RWPE2 (cell line): Measurements from ENCODE around the gene USP17L13.
"Not testable (repeated sequence)": the region's sequence is repeated elsewhere in the genome, so short reads cannot be mapped to it uniquely, and the experiment has no call there.

Source experiments
- ATAC-seq: fragments of 200-7000 bp; cut with Tn5 transposase; 3 replicates; pipeline ENCODE4 v1.9.1; 2021; ENCODE audit warnings: low read depth
- DNase-seq: peaks from one replicate; pipeline ENCODE4 v3.0.0-alpha.2; 2020; ENCODE audit warnings: low spot score
- H3K27ac ChIP-seq: fragments of 450-650 bp; 2 replicates; pipeline ENCODE4 v1.5.1; 2017; ENCODE audit warnings: mild to moderate bottlenecking; ENCODE audit not compliant: poor library complexity, severe bottlenecking
- H3K27me3 ChIP-seq: fragments of 250-450 bp; sonication (Bioruptor Pico); 2 replicates; pipeline ENCODE4 v1.5.1; 2021; ENCODE audit warnings: mild to moderate bottlenecking, moderate library complexity; ENCODE audit not compliant: insufficient read depth, poor library complexity, severe bottlenecking
- H3K36me3 ChIP-seq: fragments of 250-450 bp; sonication (Bioruptor Pico); 2 replicates; pipeline ENCODE4 v1.5.1; 2020; ENCODE audit warnings: low read depth, mild to moderate bottlenecking, moderate library complexity
- H3K4me1 ChIP-seq: fragments of 250-450 bp; sonication (Bioruptor Pico); 2 replicates; pipeline ENCODE4 v1.5.1; 2021; ENCODE audit warnings: mild to moderate bottlenecking, moderate library complexity; ENCODE audit not compliant: insufficient read depth, poor library complexity, severe bottlenecking
- H3K4me3 ChIP-seq: fragments of 250-450 bp; sonication (Bioruptor Pico); 2 replicates; pipeline ENCODE4 v1.5.1; 2021; ENCODE audit warnings: mild to moderate bottlenecking, moderate library complexity; ENCODE audit not compliant: severe bottlenecking
- H3K9me3 ChIP-seq: fragments of 250-450 bp; sonication (Bioruptor Pico); 2 replicates; pipeline ENCODE4 v1.5.1; 2021; ENCODE audit warnings: mild to moderate bottlenecking, moderate library complexity; ENCODE audit not compliant: severe bottlenecking

Gene USP17L13

DNA sequence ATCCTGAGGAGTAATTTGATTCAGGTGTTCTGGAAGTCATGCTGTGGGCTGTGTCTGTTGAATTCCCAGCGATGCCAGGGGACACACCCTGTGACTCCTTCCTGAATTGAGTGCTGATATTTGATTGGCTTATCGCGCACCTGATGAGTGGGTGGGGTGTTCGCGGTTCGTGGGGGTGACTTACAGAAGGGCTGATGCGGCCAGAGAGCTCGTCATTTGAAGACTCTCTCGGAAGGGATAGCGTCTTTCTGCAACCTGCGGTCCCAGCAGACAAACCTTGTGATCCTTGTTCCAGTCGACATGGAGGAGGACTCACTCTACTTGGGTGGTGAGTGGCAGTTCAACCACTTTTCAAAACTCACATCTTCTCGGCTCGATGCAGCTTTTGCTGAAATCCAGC, at the start of gene USP17L13:
TSS of gene USP17L13 (plus strand) at position 301 of the 400 bp plus-strand sequence. CDS start at position 301, 0 bp downstream.
- DNase-seq, H3K9me3 ChIP-seq, H3K4me3 ChIP-seq, H3K27ac ChIP-seq, H3K27me3 ChIP-seq, ATAC-seq, H3K4me1 ChIP-seq, H3K36me3 ChIP-seq: not testable (repeated sequence)

GRCh38 chr4:9210357-9210756, 14.3 kb upstream of the USP17L13 start, which contains the start of gene USP17L10:
TSS of gene USP17L10 (plus strand) at chr4:9210657. CDS start at chr4:9210657, 0 bp downstream.
- H3K4me1 ChIP-seq, DNase-seq, H3K4me3 ChIP-seq, H3K9me3 ChIP-seq, H3K27ac ChIP-seq, ATAC-seq, H3K27me3 ChIP-seq, H3K36me3 ChIP-seq: not testable (repeated sequence)

GRCh38 chr4:9214701-9215100, 10.0 kb upstream of the USP17L13 start:
- not testable (repeated sequence) for H3K4me1 ChIP-seq, H3K9me3 ChIP-seq, H3K27ac ChIP-seq, ATAC-seq, H3K36me3 ChIP-seq, H3K27me3 ChIP-seq, H3K4me3 ChIP-seq
- peak; percentile 56 for DNase-seq

DNA sequence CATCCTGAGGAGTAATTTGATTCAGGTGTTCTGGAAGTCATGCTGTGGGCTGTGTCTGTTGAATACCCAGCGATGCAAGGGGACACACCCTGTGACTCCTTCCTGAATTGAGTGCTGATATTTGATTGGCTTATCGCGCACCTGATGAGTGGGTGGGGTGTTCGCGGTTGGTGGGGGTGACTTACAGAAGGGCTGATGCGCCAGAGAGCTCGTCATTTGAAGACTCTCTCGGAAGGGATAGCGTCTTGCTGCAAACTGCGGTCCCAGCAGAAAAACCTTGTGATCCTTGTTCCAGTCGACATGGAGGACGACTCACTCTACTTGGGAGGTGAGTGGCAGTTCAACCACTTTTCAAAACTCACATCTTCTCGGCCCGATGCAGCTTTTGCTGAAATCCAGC, 9.6 kb upstream of the USP17L13 start, which contains the start of gene USP17L11:
TSS of gene USP17L11 (plus strand) at position 301 of the 400 bp plus-strand sequence. CDS start at position 301, 0 bp downstream.
- H3K4me1 ChIP-seq, H3K27ac ChIP-seq, H3K4me3 ChIP-seq, H3K36me3 ChIP-seq, H3K27me3 ChIP-seq, H3K9me3 ChIP-seq, DNase-seq, ATAC-seq: not testable (repeated sequence)

DNA sequence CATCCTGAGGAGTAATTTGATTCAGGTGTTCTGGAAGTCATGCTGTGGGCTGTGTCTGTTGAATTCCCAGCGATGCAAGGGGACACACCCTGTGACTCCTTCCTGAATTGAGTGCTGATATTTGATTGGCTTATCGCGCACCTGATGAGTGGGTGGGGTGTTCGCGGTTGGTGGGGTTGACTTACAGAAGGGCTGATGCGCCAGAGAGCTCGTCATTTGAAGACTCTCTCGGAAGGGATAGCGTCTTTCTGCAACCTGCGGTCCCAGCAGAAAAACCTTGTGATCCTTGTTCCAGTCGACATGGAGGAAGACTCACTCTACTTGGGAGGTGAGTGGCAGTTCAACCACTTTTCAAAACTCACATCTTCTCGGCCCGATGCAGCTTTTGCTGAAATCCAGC, 4.8 kb upstream of the USP17L13 start, which contains the start of gene USP17L12:
TSS of gene USP17L12 (plus strand) at position 301 of the 400 bp plus-strand sequence. CDS start at position 301, 0 bp downstream.
- ATAC-seq, H3K4me3 ChIP-seq, H3K27ac ChIP-seq, H3K27me3 ChIP-seq, DNase-seq, H3K36me3 ChIP-seq, H3K4me1 ChIP-seq, H3K9me3 ChIP-seq: not testable (repeated sequence)

GRCh38 chr4:9230249-9230648, 5.6 kb downstream of the USP17L13 start:
- not testable (repeated sequence) for H3K9me3 ChIP-seq, ATAC-seq, H3K27me3 ChIP-seq, H3K4me1 ChIP-seq, H3K27ac ChIP-seq, H3K4me3 ChIP-seq, H3K36me3 ChIP-seq, DNase-seq

GRCh38 chr4:9234085-9234484, 9.4 kb downstream of the USP17L13 start, which contains the start of gene USP17L15:
TSS of gene USP17L15 (plus strand) at chr4:9234385. CDS start at chr4:9234385, 0 bp downstream.
- not testable (repeated sequence) for H3K9me3 ChIP-seq, H3K36me3 ChIP-seq, H3K27me3 ChIP-seq, ATAC-seq, H3K4me1 ChIP-seq, H3K4me3 ChIP-seq, H3K27ac ChIP-seq, DNase-seq

DNA sequence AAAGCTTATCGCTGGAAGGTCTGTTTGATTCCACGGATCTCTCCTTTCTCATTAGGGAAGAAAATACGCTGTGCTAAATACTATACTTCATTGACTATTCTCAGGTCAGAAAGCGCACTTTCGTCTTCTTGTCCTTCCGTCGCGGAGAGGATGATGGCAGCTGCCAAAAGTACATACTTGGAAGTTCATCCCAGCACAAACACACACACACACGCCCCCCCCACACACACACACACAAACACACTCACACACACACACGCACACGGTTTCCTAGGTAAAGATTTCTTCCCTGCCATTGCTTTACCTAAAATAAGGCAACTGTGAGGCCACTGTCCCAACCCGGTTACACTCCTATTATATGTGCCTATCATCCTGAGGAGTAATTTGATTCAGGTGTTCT, 13.8 kb downstream of the USP17L13 start:
- H3K4me3 ChIP-seq, H3K36me3 ChIP-seq, H3K27me3 ChIP-seq, H3K9me3 ChIP-seq, H3K4me1 ChIP-seq, H3K27ac ChIP-seq, ATAC-seq: not testable (repeated sequence)
- peak; percentile 87 for DNase-seq

GRCh38 chr4:9243579-9243978, 18.9 kb downstream of the USP17L13 start, which contains the start of gene USP17L17:
TSS of gene USP17L17 (plus strand) at chr4:9243879. CDS start at chr4:9243879, 0 bp downstream.
- H3K27ac ChIP-seq, H3K9me3 ChIP-seq, H3K4me3 ChIP-seq, H3K36me3 ChIP-seq, ATAC-seq, DNase-seq, H3K27me3 ChIP-seq, H3K4me1 ChIP-seq: not testable (repeated sequence)

DNA sequence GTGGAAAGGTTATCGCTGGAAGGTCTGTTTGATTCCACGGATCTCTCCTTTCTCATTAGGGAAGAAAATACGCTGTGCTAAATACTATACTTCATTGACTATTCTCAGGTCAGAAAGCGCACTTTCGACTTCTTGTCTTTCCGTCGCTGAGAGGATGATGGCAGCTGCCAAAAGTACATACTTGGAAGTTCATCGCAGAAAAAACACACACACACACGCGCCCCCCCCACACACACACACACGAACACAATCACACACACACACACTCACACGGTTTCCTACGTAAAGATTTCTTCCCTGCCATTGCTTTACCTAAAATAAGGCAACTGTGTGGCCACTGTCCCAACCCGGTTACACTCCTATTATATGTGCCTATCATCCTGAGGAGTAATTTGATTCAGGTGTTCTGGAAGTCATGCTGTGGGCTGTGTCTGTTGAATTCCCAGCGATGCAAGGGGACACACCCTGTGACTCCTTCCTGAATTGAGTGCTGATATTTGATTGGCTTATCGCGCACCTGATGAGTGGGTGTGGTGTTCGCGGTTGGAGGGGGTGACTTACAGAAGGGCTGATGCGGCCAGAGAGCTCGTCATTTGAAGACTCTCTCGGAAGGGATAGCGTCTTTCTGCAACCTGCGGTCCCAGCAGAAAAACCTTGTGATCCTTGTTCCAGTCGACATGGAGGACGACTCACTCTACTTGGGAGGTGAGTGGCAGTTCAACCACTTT, 23.4 kb downstream of the USP17L13 start, which contains the start of gene USP17L18:
TSS of gene USP17L18 (plus strand) at position 678 of the 728 bp plus-strand sequence. CDS start at position 678, 0 bp downstream.
- not testable (repeated sequence) for H3K4me1 ChIP-seq, H3K27me3 ChIP-seq

DNA sequence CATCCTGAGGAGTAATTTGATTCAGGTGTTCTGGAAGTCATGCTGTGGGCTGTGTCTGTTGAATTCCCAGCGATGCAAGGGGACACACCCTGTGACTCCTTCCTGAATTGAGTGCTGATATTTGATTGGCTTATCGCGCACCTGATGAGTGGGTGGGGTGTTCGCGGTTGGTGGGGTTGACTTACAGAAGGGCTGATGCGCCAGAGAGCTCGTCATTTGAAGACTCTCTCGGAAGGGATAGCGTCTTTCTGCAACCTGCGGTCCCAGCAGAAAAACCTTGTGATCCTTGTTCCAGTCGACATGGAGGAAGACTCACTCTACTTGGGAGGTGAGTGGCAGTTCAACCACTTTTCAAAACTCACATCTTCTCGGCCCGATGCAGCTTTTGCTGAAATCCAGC, 28.4 kb downstream of the USP17L13 start, which contains the start of gene USP17L19:
TSS of gene USP17L19 (plus strand) at position 301 of the 400 bp plus-strand sequence. CDS start at position 301, 0 bp downstream.
- not testable (repeated sequence) for H3K4me1 ChIP-seq, H3K27ac ChIP-seq, DNase-seq, H3K36me3 ChIP-seq, H3K9me3 ChIP-seq, H3K4me3 ChIP-seq, H3K27me3 ChIP-seq, ATAC-seq

More for the DNA sequence above, 23.4 kb downstream of the USP17L13 start, which contains the start of gene USP17L18:
- H3K4me3 ChIP-seq, ATAC-seq, H3K27ac ChIP-seq, H3K36me3 ChIP-seq, H3K9me3 ChIP-seq: not testable (repeated sequence)
- DNase-seq, result peak; percentile 10
